Amniotic stem cell (primary cell): ENCODE data around the gene SELENOW.

ENCODE experiments used
- DNase-seq: peaks from one replicate; lab custom pipeline; 2025; lab: John Stamatoyannopoulos, UW

The SELENOW gene

GRCh38 chr19:47824396-47824795 lies 45.9 kb downstream of the SELENOW start:
- no peak for DNase-seq

GRCh38 chr19:47826800-47827199 lies 48.3 kb downstream of the SELENOW start:
- no peak for DNase-seq

DNA sequence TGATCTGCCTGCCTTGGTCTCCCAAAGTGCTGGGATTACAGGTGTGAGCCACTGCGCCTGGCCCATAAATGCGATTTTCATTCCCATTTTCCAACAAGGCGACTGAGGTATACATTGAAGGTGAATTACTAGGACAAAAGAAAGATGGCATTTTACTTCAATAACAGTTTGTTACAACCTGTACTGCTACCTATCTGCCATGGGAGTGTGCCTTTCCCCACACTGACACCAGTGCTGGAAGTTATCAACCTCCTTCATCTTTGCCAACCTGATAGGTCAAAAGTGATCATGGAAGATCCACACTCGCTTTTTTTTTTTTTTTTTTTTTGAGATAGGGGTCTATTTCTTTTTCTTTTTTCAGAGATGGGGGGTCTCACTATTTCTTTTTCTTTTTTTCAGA lies 54.2 kb downstream of the SELENOW start:
- no peak for DNase-seq
